IPS-11a (cell line): Measurements from ENCODE around the gene CCSAP.

Experiments used
- H3K4me3 ChIP-seq: one replicate; pipeline ENCODE4 v1.5.1; 2013; ENCODE audit warnings: low read depth, low read length, control low read depth

Gene CCSAP

DNA sequence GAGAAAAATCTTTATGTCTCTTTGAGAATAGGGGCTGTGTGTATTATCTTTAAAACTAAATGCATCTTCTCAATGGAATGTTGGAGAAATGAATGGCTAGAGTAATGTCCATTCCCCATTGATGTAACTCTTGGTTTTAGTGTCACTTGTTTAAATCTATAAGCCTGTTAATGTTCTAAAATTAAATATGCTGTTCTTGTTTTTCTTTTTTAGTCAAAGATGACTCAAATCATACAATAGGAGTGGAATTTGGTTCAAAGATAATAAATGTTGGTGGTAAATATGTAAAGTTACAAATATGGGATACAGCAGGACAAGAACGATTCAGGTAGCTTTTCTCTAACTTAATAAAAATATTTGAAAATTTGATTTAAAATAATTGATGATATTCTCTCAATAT, 54.3 kb downstream of the CCSAP start:
- no peak overlapping the region for H3K4me3 ChIP-seq

DNA sequence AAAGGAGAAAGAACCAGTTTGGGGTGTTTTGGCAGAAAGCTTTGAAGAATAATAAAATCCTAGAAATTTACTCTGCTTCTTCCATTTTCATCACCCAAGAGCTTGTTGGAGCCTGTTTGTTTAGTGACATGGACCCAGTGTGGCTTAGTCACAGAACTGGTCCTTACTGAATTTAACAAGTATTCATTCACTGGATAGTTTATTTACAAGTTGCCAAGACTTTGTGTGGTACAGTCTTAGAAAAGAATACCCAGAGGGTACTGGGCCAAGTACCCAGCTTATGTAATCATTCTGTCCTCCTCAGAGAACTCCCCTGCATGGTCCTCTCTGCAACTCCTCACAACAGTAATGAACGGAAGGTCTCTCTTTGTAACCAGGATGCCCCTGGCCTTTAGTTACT, 55.6 kb downstream of the CCSAP start:
- H3K4me3 ChIP-seq, result no peak overlapping the region

DNA sequence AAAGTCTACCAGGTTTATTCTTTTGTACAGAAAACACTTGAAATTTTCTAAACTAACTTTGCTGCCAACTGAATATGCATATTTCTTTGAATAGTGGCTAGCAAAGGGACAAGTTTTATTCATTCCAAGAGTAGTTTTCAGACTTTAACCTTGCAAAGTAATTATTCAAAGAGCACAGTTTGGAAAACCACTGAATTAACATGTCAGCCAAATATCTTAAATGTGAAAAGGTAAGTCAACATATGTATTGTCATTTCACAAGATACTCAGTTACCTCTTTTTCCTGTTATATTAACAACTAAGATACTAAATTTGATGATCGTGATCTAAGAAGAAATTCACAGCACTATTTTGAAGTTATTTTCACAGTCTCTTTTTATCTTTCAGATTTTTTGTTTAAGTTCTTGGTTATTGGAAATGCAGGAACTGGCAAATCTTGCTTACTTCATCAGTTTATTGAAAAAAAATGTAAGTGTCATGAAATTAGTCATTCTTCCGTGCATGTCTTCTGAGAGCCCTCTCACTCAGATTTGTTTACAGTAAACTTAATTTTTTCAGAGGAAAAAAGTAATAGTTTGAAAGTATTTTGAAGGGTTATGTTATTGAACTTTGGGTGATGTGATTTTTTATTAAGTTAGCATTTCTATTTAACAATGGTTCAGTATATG, 56.6 kb downstream of the CCSAP start:
- H3K4me3 ChIP-seq, result no peak overlapping the region

DNA sequence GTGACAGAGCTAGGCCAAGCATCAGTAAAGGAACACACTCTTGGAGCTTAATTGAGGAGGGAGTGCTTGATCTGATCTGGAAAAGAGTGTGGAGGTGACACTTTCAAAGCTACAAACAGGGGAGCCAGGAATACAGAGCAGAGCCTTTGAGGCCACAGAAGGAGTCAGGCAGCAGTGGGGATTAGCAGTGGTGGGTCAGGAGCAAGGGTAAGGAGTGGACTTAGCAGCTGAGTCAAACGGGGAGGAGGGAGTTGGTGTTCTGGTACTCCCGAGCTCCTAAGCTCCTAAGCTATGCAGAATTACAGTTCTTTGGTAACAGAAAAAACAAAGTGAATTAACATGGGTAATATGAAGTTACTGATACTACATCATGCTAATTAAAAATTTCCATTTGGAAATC, 57.4 kb downstream of the CCSAP start:
- H3K4me3 ChIP-seq, result no peak overlapping the region

DNA sequence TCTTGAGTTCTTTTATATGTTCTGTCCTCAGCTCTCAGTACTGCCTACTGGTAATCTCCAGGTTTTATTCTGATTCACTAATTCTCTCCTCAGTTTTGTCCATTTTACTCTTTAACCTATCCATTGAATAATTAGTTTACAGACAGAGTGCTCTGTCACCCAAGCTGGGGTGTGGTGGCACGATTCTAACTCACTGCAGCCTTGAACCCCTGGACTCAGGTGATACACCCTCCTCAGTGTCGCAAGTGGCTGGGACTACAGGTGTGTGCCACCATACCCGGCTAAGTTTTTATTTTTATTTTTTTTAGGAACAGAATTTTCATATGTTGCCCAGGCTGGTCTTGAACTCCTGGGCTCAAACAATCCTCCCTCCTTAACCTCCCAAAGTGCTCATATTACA, 58.0 kb downstream of the CCSAP start:
- H3K4me3 ChIP-seq, result no peak overlapping the region

DNA sequence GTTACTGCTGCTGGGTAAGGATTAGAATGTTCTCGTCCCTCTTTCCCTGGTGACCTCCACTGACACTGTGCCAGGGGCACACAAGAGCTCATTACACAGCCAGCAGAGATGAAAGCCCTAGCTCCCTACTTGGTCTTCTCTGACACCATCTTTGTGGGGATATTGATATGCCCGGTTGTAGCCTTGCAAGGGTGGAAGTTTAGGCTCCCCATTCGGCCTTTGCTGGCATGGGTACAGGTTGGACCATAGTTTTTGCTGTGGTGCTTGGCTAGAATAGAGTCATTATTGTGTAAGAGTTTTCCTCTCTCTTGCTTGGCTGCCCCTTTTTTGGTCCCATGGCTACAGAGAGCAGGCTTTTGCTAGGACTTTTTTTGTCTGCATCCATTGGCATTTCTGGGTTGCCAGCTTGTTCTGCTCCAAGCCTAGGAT, 59.6 kb downstream of the CCSAP start:
- no peak overlapping the region for H3K4me3 ChIP-seq

DNA sequence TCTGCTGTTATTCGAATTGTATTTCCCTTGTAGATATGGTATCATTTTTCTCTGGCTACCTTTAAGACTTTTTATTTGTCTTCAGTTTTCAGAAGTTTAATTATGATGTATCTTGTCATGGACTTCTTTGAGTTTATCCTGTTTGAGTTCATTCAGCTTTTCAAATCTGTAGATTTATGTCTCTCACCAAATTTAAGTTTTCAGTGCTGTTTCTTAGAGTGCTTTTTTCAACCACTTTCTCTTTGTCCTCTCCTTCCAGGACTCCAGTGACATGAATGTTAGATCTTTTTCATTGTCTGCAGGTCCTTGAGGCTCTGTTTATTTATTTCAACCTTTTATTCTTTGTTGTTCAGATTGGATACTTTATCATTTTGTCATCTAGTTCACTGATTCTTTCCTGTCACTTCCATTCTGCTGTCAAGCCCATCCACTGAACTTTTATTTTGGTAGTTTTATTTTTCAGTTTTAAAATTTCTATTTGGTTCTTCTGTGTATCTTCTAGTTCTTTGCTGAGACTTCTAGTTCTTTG, 60.5 kb downstream of the CCSAP start:
- no peak overlapping the region for H3K4me3 ChIP-seq

DNA sequence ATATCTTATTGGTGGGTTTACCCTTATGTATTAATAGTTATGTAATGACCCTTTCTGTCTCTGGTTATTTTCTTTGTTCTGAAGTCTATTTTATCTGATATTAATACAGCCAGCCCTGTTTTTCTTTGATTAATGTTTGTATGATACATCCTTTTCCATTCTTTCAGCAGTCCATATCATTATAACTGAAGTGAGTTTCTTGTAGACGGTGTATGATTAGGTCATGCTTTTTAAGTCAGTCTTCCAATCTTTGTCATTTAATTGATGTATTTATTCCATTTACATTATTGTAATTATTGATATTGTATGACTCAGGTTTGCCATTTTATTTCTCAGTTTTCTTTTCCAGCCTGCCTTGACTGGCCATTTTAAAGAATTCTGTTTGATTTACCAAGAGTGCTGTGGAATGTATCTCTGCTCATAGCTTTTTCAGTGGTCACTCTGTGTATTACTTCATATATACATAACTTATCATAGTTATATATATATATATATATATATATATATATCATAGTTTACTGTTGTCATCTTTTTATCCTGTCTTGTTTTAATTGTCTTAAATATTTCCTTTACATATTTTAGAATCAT, 61.4 kb downstream of the CCSAP start:
- H3K4me3 ChIP-seq, result no peak overlapping the region

DNA sequence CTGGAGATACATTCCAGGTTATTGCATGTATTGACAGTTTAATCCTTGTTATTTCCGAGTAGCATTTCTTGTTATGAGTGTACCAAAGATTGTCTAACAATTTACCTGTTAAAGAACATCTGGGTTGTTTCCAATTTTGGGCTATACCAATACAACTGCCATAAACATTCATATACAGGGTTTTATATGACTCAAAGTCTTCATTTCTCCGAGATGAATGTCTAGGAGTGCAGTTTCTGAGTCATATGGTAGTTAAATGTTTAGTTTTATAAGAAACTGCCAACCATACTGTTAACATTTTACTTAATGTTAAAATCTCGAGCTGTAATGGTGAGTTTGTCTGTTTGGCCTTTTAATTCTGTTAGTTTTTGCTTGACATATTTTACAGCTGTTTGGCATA, 61.9 kb downstream of the CCSAP start:
- no peak overlapping the region for H3K4me3 ChIP-seq

DNA sequence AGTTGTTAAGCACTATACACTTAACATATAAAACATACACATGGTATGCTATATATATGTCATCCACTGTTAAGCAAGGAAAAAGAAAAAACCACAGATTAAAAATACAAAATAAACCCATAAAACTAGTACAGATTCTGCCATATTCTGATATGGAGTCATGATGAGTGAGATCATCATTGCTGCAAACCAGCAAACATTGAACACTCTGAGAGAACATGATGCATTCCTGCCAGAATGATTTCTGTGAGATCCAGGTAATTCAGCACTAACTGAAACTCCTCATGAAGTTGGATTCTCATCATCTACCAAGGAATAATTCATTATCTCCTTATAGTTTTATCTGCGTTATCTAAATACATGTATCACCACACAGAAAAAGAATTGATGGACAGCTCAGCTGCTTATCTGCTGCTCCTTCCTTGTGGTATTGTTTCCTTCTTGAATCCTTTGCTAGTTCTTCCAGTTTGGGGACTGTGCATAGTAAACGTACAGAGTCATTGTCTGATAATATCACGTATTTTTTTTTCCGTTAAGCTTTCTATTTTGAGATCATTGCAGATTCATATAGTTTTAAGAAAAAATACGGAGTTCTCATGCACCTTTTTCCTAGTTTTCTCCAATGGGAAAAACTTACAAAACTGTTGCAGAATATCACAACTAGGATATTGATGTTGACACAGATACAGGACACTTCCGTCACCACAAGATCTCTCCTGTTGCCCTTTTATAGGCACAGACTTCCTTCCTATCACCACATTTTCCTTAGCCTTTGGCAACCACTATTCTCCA, 62.6 kb downstream of the CCSAP start:
- H3K4me3 ChIP-seq, result no peak overlapping the region

DNA sequence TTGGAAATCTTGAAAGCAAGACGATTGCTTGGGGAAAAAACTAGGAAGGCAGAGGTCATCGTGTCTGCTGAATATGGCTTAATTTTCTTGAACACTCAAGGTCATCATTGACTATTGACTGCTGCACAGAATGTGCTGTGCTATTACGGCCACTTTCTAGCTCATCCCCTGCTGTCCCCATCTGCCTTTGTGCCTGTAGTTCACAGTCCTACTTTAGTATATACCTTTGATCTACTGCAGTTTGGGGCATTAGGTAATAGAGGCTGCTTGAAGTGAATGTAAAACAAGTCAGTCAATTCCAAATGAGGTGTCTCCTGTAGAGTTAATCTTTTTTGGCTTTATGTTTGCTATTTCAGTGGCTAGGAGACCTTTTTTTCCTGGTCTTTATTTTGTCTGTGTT, 63.6 kb downstream of the CCSAP start:
- no peak overlapping the region for H3K4me3 ChIP-seq

DNA sequence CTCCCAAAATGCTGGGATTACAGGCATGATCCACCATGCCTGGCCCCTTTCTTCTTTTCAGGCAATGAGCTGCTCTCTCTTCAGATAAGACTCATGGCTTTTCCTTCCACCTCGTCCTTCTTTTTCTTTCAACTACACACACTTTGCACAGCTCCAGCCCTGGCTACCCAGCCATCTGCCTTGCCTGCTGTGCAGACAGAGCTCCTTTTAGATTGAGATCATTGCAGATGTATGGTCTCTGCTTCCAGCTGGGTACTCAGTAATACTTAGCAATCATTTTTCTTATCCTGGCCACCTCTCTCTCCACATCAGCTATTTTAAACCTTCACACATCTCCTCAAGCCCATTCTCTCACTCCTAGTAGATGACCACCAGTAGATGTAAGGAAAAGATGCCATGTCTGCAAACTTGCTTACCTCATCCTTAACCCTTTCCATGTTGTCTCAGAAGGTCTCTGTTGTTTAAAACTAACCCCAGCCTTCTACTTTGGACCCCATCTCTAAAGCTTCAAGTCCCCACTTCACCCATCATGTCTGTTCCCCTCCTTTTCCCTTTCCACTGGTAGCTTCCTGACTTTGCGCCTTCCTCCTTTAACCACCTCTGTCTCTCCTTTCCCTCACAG, 64.6 kb downstream of the CCSAP start:
- no peak overlapping the region for H3K4me3 ChIP-seq

DNA sequence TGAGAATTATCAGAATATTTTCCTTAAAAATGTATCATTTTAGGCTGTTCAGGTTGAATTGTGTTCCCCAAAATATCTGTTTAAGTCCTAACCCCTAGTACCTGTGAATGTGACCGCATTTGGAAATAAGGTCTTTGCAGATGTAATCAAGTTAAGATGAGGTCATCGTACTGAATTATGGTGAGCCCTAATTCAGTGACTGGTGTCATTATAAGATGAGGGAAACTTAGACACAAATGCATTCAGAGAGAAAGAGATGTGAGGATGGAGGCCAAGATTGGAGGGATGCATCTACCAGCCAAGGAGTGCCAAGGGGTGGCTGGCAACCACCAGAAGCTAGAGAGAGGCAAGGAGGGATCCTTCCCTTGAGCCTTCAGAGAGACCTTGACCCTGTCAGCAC, 67.8 kb downstream of the CCSAP start:
- H3K4me3 ChIP-seq, result no peak overlapping the region

DNA sequence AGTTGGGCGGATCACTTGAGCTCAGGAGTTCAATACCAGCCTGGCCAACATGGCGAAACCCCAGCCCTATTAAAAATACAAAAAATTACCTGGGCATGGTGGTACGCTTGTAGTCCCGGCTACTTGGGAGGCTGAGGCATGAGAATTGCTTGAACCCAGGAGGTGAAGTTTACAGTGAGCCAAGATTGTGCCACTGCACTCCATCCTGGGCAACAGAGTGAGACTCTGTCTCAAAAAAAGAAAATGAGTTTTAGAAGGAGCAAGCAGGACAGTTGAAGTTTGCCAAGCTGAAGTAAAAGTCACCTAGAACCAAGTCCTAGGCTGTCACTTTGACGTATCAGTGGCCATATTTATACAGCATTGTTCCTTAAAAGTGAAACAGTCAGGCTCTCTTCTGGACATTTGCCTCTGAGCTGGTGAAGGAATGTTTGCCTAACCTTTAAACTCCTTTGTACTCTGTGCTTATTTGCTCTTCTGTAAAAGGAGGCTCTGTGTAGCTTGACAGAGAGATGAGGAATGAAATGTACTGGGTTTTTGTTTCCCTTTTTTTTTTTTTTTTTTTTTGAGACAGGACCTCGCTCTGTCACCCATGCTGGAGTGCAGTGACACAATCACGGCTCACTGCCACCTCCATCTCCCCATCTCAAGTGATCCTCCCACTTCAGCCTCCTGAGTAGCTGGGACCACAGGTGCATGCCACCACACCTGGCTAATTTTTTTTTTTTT, 69.2 kb downstream of the CCSAP start:
- H3K4me3 ChIP-seq, result no peak overlapping the region

DNA sequence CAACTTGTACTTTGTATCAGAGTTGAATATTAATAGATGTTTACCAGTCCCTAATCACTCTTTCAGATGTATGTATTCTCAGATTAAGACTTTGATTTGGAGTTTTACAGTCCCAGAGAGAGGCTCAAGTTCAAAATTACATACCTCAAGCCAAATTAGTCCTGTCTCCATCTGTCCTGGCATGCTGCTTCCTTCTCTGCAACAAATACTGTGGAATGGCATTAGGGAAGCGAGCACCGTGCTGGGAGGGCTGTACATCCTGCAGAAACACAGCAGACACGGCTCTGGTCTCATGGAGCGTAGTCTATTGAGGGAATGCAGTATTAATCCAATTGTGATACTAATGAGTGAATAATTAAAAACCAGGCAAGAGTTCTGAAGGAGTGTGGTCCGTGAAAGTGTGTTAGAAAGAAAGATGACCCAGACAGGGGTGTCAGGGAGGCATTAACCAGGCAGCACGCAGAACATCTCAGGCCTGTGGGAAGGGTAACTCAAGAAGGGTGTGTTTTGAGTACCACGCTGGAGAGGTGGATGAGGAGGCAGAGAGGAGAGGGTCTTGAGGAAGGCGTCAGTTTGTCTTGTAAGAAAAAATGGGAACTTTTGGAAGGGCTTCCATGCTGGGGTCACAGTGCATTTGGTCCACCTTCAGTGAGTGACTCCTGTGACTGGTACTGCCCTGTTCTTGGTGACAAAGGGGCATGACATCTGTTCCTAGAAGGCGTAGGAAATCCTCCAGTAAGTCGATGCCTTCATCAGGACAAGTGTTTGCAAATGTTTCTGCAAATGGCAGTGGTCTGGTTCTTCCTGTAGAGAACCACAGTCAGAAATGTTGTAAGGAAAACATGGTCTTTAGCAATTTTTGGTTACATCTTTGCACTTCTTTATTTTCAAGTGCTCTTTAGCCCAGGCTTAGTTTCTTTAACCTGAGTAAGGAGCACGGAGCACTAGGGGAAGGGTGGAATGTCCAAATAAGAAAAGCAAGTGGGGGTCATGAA, 70.4 kb downstream of the CCSAP start:
- H3K4me3 ChIP-seq, result peak overlapping the region; percentile 78

DNA sequence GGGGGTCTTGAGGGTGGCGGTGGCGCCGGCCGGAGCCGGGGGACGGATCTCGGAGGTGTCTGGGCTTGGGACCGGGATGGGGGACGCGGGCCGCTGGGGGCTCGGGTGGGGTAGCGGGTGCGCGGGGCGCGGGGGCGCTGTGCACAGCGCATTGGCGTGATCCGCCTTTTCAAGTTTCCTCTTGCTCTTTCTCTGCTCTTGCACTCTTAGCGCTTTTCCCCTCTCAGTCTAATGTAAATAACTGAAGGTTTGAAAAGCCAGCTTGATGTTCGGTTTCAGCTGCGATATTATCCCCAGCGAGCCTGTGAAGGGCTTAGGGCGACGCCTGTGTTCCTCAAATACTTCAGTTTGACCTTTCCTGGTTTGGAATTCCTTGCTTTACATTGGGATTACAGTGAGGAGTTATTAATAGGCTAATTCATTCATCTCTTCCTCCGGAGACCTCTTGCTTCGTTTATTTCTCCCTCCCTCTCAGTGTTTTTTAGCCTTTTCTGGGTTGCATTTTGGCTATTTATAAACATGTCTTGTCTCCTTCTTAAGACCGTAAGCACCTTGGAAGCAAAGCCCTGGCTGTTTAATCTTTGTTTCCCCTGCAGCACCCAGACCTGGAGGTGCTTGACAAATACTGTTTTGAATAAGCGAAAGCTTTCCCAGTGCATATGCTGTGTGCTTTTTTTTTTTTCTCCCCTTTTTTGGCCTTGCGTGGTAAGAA, 71.2 kb downstream of the CCSAP start:
- peak overlapping the region; percentile 78 for H3K4me3 ChIP-seq
